Peyer's patch (tissue), 4 donors: ENCODE data around the gene KCNQ1. TPM values are rescaled to one million over a fixed set of nuclear protein-coding genes. Genes with fewer than 3 reads are reported as not detected.

ENCODE experiments used
- DNase-seq, 3 donors: peaks; one replicate each; pipeline ENCODE4 v3.0.0-alpha.2; 2017 to 2019
- H3K27ac ChIP-seq, 4 donors: fragments of 200-600 bp; sonication (generic); one replicate each; pipeline ENCODE4 v1.5.1; 2016 to 2019
- H3K27me3 ChIP-seq, 2 donors: fragments of 200-600 bp; sonication (generic); one replicate each; pipeline ENCODE4 v1.5.1; 2019
- H3K36me3 ChIP-seq, 3 donors: fragments of 200-600 bp; sonication (generic); one replicate each; pipeline ENCODE4 v1.5.1; 2016 to 2019
- H3K4me1 ChIP-seq, 4 donors: fragments of 200-600 bp; sonication (generic); one replicate each; pipeline ENCODE4 v1.5.1; 2016 to 2019
- H3K4me3 ChIP-seq, 4 donors: fragments of 200-600 bp; sonication (generic); 1 replicate in 3 of 4; 2 replicates in 1 of 4; pipeline ENCODE4 v1.5.1; 2016 to 2019; ENCODE audit warnings: mild to moderate bottlenecking in 1 of 4
- H3K9me3 ChIP-seq, 4 donors: fragments of 200-600 bp; sonication (generic); one replicate each; pipeline ENCODE4 v1.5.1; 2016 to 2019; ENCODE audit warnings: mild to moderate bottlenecking in 1 of 4
- POLR2A ChIP-seq, 2 donors: fragments of 450-650 bp; IDR thresholded peaks; one replicate each; pipeline ENCODE4 v1.5.1; 2017; ENCODE audit warnings: antibody characterized with exemption in 2 of 2, mild to moderate bottlenecking in 2 of 2, moderate library complexity in 2 of 2
- total RNA-seq, 4 donors: library from RNA; depleted of rRNA; stranded (reverse); fragments of >200 nt; gene quantifications; one replicate each; pipeline ENCODE4 v1.1.0, GENCODE V29; 2016
- TF ChIP-seq, protein P1 (sequence below), 6 experiments: fragments of 450-650 bp in 4 of 6; fragments of 200-600 bp in 2 of 6; sonication (generic) in 1 of 6; IDR thresholded peaks; one replicate each; pipeline ENCODE4 v1.5.1; 2017 to 2019; ENCODE audit warnings: antibody characterized with exemption in 6 of 6, mild to moderate bottlenecking in 3 of 6, moderate library complexity in 1 of 6

Gene KCNQ1
- total RNA-seq, 4 donors from 2014 or later, result 50.6 to 66.4 (median 54.2) TPM

- H3K27ac ChIP-seq, result peak overlapping the region in 3 of 4 donors; percentile 72 to 93 (median 90)
- no peak for TF ChIP-seq POLR2A (IDR thresholded peaks at IDR 0.05)
- TF ChIP-seq, protein P1, sequence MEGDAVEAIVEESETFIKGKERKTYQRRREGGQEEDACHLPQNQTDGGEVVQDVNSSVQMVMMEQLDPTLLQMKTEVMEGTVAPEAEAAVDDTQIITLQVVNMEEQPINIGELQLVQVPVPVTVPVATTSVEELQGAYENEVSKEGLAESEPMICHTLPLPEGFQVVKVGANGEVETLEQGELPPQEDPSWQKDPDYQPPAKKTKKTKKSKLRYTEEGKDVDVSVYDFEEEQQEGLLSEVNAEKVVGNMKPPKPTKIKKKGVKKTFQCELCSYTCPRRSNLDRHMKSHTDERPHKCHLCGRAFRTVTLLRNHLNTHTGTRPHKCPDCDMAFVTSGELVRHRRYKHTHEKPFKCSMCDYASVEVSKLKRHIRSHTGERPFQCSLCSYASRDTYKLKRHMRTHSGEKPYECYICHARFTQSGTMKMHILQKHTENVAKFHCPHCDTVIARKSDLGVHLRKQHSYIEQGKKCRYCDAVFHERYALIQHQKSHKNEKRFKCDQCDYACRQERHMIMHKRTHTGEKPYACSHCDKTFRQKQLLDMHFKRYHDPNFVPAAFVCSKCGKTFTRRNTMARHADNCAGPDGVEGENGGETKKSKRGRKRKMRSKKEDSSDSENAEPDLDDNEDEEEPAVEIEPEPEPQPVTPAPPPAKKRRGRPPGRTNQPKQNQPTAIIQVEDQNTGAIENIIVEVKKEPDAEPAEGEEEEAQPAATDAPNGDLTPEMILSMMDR (IDR thresholded peaks at IDR 0.05), result no peak
- no peak overlapping the region for H3K4me3 ChIP-seq
- no peaks in the 10 kb centered on the region for H3K27me3 ChIP-seq
- H3K4me1 ChIP-seq, result peaks cover 0 to 40% (median 4%) of the 10 kb centered on the region in 4 donors
- no peaks in the 10 kb centered on the region for H3K9me3 ChIP-seq
- H3K36me3 ChIP-seq, result no peaks in the 10 kb centered on the region
- peak; percentile 10 to 46 (median 36) for DNase-seq
Measured at GRCh38 chr11:2777386-2777785, 332.6 kb downstream of the KCNQ1 start.

- no peak for TF ChIP-seq POLR2A (IDR thresholded peaks at IDR 0.05)
- TF ChIP-seq, protein P1 (IDR thresholded peaks at IDR 0.05), result no peak
- H3K27ac ChIP-seq, result peak overlapping the region; percentile 25 to 93 (median 81)
- DNase-seq, result peak; percentile 10 to 51 (median 46)
- H3K27me3 ChIP-seq, result no peaks in the 10 kb centered on the region
- peaks cover 0 to 40% (median 4%) of the 10 kb centered on the region in 4 donors for H3K4me1 ChIP-seq
- H3K36me3 ChIP-seq, result no peaks in the 10 kb centered on the region
- H3K4me3 ChIP-seq, result no peak overlapping the region
- no peaks in the 10 kb centered on the region for H3K9me3 ChIP-seq
Measured at GRCh38 chr11:2777871-2778629, 333.2 kb downstream of the KCNQ1 start.

DNA sequence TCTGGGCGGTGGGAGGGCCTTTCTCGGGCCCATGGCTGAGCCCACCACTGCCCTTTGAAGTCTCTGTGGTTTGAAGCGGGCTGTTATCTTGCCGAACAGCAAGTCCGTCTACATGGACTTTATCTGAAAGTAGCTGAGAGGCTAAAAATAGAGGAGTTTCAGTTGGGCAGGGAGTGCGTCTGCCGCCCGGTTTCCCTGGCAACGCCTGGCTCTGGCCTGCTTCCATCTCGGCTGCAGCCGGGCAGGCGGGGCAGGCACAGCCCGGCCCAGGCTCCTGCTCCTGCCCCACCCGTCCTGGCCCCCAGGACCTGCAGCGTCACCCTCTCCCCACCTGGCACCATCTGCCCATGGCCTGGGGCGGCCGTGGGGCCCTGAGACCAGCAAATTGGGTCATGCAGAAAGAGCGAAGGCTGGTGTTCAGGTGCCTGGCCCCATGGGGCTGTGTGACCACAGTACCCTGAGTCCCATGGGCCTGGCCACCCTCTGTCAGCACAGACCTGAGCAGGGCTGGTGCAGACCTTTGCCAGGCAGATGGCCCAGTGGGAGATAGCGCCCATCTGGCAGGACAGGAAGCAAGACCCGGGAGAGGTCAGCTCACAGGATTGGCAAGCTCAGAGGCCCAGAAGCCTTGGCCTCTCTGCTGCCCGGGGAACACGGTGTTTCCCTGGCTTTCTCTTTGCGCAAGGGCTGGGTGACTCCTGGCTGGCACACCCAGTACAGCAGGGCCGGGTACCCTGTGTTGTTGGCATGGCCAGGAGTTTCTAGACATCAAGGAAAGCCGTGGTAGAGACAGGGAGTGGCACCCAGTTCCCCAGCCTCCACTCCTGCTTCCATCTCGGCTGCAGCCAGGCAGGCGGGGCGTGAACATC lies 334.1 kb downstream of the KCNQ1 start:
- Histone ChIP-seq H3K27me3 (no peaks in the 10 kb centered on the region), H3K4me3 (no peak overlapping the region), H3K36me3 (no peaks in the 10 kb centered on the region), H3K27ac (peak overlapping the region; percentile 25 to 93 (median 81)), H3K9me3 (no peaks in the 10 kb centered on the region), H3K4me1 (peaks cover 0 to 40% (median 4%) of the 10 kb centered on the region in 4 donors)
- peak; percentile 15 to 88 (median 88) for DNase-seq
- TF ChIP-seq POLR2A (IDR thresholded peaks at IDR 0.05), result no peak
- TF ChIP-seq, protein P1 (IDR thresholded peaks at IDR 0.05), result peak in 4 of 6 experiments; percentile 16 to 70 (median 68)

DNA sequence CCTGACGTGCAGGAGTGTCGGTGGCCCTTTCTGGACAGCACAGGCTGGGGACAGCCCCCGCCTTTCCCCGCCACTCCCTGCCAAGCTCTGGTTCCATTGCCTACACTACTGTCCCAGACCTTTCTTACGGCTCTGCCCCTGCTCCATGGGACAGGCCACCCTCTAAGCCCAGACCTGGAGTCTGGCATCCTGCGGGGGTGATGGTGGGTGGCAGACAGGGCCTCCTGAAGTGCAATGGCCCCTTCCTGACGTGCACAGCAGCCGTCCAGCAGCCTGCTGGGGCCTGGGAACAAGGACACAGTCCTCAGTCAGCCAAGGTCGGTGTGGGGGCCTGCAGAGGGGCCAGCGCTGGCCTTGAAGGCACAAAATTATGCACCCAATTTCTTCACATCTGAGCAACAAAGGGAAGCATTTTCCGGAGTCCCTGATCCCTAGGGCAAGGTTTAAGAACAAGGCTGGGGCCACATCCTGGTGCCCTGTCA lies 334.7 kb downstream of the KCNQ1 start:
- DNase-seq, result no peak
- Histone ChIP-seq H3K9me3 (no peaks in the 10 kb centered on the region), H3K4me1 (peaks cover 0 to 40% (median 4%) of the 10 kb centered on the region in 4 donors), H3K27ac (peak overlapping the region in 3 of 4 donors; percentile 25 to 93 (median 90)), H3K4me3 (no peak overlapping the region), H3K36me3 (no peaks in the 10 kb centered on the region), H3K27me3 (no peaks in the 10 kb centered on the region)
- TF ChIP-seq, protein P1 (IDR thresholded peaks at IDR 0.05), result no peak
- TF ChIP-seq POLR2A (IDR thresholded peaks at IDR 0.05), result no peak

GRCh38 chr11:2779981-2780849 lies 335.4 kb downstream of the KCNQ1 start:
- H3K9me3 ChIP-seq, result no peaks in the 10 kb centered on the region
- DNase-seq, result peak; percentile 14 to 51 (median 43)
- H3K4me3 ChIP-seq, result no peak overlapping the region
- H3K4me1 ChIP-seq, result peaks cover 0 to 40% (median 4%) of the 10 kb centered on the region in 4 donors
- no peaks in the 10 kb centered on the region for H3K27me3 ChIP-seq
- peak overlapping the region in 2 of 4 donors; percentile 90 to 93 for H3K27ac ChIP-seq
- TF ChIP-seq, protein P1 (IDR thresholded peaks at IDR 0.05), result no peak
- TF ChIP-seq POLR2A (IDR thresholded peaks at IDR 0.05), result no peak
- H3K36me3 ChIP-seq, result no peaks in the 10 kb centered on the region
